HT1080 (cell line): ENCODE measurements around the gene ACSS3. TPM values are rescaled to one million over a fixed set of nuclear protein-coding genes. Genes with fewer than 3 reads are reported as not detected.
A peak's percentile ranks its signal among the peaks of the same experiment; 100 is the strongest.

ENCODE experiments used
- DNase-seq: peaks from one replicate; pipeline ENCODE4 v3.0.0-alpha.2; 2015; ENCODE audit warnings: low read depth
- total RNA-seq: library from RNA; depleted of rRNA; stranded (reverse); fragments of >200 nt; shearing (Covaris generic); gene quantifications from 2 replicates; pipeline ENCODE4 v1.2.3, GENCODE V29; 2014

ACSS3 gene
- total RNA-seq, 1 experiment from 2014 or later, result not detected

DNA sequence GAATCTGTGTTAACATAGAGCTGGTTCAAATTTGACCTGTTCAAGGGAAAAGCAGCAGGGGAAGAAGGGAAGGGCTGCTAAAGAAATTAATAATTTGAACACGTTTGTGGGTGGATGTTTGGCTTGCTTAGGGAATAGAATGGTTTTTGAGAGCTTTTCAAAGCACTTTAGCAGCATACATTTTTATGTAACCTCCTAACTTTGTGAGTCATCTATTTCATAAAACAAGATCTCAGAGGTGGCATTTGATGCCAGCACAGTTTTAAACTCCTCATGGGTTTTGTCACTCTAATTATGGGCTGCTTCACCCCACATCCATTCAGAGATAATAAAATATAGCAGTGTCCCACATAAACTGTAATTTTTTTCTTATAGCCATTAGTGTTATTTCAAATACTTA, 143.8 kb downstream of the ACSS3 start:
- peak; percentile 1 for DNase-seq

DNA sequence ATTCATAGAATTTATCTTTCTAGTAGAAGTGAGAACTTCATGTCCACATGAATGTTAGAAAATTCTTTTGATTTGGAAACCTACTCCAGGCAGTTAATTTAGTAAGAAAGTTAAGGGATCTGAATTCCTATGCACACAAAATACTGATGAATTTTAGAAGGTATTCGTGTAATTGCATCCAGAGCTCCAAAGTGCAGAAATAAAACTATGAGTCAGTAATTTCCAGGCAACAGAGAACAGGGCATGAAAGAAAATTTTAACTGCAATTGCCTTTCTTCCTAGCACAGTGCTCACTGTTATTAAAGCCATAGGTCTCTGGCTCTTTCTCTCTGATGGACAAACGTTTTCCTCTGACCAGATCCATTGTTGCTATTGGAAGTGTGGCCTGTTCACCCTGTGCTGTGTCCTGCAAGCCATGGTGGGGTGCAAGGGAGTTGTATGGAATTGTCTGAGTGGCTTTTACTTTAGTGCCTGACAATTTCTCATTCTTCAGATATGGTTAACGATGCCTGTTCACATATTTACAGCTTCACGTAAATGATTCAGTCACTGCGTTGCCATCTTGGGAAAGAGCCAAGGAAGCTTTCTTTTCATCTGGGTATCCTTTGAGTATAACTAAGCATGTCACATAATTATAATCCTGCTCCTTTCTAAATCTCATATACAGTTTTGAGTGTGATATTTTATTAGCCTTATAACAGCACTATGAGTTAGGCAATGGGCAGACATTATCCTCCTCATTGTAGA, 145.1 kb downstream of the ACSS3 start:
- no peak for DNase-seq

DNA sequence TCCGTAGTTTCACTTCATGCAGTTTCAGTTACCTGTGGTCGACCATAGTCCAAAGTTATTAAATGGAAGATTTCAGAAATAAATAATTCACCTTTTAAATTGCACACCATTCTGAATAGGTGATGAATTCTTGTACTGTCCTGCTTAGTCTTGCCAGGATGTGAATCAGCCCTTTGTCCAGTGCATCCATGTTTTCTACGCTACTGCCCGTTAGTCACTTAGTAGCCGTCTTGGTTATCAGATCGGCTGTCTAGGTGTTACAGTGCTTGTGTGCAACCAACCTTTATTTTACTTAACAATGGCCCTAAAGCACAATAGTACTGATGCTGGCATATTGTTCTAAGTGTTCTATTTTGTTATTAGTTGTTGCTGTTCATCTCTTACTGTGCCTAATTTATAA, 146.7 kb downstream of the ACSS3 start:
- peak; percentile 29 for DNase-seq

DNA sequence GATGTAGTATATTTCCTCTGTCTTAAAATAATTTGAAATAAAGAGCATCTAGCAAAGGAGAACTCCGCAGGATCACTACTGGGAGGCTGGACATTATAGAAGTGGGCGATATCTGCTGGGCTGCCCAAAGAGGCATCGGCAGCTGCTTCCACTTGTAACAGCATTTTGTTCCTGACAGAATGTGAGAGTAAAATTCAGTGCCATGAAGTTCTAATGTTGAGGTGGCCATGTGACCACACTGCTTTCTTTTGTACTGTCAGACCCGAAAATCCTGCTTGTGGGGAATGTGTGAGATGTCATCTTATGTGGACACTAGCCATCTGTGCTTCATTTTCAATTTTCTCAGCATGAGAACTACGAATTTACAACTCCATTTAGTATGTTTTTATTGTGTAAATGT, 151.9 kb downstream of the ACSS3 start:
- no peak for DNase-seq

DNA sequence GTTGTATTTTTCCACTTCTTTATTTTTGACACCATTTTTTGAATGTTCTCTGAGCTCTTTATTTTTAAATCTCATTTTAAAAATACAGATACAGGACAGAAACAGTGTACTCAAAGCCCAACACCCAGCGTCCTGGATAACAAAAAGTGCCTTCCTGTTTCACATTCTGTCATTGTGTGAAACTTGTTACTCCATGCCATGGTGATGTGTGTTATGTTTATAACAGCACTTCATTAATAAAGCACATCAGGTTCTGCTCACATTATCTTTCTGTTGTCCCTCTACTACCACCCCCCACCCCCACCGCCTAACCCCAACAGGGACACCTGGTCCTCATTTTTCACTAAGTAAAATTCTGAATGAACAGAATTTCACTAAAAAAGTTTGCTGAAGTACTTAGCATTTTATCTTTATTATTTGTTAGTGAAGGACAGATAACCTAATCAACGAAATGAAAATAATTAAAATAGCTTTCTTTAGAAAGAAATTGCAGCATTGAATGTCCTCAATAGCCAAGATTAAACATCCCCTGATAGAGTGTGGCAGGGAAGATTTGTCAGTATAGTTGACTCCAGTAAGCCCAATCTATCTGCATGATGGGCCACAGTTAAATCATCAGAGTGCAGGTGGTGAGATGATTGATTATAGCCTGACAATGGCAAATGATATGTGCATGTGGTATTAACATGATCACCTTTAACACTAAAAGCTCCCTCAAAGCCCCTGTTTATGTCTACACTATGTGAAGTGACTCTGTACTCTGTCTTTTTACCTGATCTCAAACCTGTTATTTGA, 153.9 kb downstream of the ACSS3 start:
- no peak for DNase-seq

DNA sequence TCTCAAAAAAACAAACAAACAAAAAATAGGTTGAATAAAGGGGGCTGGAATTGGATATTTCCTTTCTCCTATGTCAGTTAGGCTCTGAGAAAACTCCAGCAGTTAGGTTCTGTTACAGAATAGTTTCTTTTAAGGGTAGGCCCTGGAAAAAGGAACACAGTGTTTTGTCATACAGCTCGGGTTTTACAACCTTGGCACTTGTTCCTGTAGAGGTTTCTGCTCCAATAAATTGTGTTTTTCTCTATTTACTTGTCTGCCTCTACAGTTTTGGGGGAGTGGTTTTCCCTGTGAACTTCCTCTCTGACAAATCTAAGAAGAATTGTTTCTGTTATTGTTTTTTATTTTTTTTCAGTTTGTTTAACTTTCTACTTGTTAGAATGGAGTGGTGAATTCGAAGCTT, 167.6 kb downstream of the ACSS3 start:
- DNase-seq, result no peak

DNA sequence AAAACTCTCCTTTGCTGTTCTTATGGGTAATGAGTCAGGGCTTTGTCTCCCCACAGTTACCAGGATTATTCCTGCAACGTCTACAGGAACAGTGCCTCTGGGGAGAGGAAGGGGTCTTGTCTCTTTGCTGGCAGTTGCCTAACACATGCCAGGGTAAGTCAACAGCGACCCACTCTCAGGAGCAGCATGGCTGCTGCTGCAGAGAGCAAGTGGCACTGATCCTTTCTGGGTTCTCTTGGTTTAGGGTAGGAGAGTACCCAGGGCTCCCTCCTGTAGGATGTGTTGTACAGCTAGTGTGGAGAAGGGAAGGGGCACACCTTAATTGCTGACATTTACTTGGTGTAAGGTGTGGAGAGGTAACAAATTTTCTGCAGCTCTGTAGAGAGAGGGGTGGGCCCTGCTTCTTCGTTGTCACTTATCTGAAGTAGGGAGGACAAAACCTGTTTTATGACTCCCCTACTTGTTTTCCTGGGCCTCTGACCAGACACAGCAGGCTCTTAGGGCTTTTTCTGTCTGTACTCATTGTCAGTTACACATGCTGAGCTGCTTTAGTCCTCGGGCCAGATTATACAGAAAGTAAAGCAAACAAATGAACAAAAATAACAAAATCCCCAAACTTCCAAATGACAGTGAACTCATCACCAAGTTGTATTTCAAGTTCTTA, 168.2 kb downstream of the ACSS3 start:
- peak; percentile 6 for DNase-seq

DNA sequence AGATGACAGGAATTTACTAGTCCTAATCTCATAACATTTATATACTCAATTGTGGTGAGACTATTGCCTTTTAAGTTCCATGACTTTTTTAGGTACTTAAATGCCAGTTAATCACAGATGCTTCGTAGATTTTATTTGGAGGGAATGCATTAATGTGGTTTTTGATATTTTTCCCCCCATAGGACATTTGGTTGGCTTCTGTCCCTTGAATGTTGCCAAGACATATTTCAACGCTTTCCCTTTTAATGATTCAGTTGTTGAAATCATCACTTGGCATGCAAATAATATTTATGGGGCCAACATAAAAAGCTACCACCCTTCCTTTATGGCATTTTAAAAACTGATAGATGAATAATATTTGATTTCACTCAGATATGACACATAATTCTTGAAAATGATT, 172.1 kb downstream of the ACSS3 start:
- DNase-seq, result no peak

DNA sequence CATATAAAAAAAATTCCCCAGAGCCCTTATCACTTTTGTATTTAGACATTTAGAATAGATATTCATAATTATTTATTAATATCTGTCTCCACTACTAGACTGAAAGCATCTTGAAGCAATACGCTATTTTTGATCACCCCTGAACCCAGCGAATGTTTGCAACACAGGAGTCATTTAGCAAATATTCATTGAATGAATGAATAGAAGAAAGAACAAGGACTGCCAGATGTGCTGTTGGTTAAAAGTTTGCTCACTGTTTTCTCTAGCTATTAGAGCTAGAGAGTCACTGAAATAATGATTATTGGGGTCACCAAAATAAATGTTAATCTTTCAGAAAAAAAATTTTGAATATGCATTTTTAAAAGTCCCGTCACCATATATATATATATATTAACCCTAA, 174.3 kb downstream of the ACSS3 start:
- no peak for DNase-seq

DNA sequence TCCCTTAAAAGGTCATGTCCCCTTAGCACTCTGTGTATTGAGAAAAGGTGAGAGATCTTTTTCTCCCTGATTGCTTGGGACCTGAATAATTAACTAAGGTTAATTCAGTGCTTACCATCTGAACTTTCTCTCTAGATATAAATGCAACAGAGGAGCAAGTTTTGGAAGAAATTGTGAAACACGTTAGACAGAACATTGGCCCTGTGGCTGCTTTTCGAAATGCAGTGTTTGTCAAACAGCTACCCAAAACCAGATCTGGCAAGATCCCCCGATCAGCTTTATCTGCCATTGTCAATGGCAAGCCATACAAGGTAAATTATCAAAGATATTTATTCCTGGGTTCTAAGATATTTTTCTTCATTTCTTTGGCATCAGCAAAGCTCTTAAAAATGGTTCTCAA, 175.5 kb downstream of the ACSS3 start:
- DNase-seq, result no peak

DNA sequence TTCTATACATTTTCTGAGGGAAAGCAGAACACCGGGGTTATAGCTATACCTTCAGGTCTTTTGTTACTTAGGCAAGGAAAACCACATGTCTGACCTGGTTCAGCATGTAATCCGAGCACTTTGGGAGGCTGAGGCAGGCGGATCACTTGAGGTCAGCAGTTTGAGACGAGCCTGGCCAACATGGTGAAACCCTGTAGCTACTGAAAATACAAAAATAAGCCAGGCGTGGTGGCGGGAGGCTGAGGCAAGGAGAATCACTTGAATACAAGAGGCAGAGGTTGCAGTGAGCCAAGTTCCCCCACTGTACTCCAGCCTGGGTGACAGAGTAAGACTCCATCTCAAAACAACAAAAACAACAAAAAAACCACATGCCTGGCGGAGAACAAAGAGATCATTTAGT, 177.6 kb downstream of the ACSS3 start:
- no peak for DNase-seq

DNA sequence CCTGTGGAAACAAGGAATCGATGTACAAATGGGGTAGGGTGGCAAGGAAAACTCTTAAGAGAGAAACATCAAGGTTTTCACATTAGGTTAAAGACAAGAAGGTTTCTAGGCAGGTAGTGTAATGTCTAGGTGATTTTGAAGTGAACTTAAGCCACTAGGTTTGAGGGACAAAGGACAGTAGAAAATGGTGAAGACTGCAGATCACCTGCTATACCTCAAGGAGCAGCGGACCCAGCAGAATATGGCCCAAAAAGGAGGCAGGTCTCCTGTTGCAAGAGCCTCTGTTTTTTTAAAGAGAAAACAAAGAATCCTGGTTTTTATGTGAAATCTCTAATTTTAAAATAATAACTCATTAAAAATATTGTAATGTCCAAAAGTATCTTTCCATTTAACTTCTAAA, 178.1 kb downstream of the ACSS3 start:
- DNase-seq, result no peak

DNA sequence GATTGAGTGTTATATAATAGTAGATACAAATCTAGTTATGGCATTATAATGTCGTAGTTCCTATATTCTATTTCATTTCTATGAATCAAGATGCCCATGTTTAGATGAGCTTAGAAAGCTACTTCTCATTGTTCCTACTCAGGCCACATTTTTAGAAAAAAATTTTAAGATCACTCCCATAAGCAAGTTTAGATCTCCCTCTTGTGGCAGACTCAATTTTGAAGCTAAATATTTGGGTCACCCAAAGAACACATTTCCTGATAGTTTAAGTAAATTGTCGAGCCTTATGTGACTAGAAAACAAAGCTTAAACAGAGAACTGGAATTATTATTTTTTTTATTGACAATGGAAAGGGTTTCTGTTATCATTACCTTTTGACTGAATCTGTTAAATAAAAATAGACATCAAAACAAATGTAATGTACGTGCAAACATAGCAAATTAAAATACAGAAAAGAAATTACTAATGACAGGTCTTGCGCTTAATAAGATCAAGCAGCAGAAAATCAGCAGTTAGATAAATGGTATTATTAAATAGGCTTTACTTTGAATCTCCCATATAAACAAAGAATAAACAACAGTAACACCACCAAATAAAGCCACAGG, 180.2 kb downstream of the ACSS3 start:
- DNase-seq, result peak; percentile 69

DNA sequence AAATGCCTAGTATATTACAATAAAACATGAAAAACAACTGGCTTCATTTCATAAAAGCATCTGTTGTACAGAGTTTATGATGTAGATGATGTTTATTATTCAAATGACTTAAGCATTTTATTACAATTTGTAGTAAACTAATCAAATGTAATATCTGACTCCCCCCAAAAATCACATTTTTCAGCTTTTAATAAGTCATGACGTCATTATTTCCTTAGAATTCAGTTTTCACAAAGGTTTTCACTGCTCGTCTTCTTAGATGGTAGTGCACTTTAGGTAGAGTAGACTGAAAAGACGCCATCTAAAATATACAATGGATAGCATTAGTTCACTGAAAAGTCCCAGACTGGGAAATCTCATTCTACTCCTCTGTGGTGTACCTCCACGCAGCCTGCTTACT, 181.5 kb downstream of the ACSS3 start:
- no peak for DNase-seq

DNA sequence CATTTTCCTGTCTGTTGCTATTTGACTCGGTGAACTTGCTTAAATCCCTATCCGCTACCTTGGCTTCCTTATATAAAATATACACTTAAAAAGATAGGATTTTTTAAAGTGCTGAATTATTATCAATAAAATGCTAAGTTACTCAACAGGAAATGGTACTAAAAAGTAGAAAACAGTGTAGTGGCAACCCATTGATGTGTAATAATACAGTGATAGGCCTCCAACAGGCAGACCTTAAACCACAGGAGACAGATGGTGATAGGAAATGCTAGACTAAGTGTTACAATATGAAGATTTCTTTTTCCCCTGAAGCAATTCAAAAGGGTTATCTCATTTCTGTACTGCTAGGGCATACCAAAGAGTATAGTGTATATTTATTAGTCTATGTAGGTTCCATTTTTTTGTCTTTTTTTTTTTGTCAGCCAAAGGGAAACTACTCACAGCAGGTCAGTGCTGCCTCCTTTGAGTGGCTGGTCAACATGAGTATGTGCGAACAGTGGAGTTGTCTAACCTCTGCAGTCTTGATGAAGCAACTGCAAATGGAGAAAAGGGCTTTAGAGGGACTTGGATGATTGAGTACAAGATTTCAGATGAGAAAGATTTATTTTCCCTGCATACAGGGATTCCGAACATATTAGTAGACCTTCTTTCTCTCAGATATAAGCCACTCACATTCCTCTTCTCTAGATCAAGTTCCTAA, 183.8 kb downstream of the ACSS3 start:
- DNase-seq, result no peak

DNA sequence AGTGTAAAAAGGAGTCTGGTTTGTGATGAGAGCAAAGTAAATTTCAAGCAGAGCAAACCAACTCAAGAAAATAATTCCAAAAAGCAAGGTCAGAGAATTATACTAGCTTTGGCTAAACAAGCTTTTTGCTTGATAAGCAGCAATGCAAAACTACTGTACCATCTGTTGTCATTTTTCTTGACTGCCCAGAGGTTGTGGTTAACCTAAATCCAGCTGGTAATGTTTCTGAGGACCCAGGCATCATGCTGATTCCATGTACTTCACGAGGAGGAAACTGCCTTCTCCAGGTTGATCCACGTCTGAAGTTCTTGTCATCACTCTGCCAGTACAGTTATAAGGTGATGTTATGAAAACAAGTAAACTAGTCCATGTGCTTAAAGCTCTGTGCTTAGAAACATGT, 185.2 kb downstream of the ACSS3 start:
- DNase-seq, result no peak

DNA sequence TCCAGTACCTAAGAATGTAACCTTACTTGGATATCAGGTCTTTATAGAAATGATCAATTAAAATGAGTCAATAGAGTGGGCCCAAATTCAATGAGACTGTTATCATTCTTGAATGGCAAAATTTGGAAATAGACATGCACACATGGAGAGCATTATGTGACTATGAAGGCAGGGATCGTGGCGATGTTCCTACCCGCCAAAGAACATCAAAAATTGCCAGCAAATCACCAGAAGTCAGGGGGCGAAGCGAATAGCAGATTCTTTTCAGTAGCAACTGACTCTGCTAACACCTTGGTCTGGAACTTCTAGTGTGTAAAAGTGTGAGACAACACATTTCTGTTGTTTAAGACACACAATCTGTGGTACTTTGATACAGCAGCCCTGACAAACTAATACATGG, 192.5 kb downstream of the ACSS3 start:
- no peak for DNase-seq

DNA sequence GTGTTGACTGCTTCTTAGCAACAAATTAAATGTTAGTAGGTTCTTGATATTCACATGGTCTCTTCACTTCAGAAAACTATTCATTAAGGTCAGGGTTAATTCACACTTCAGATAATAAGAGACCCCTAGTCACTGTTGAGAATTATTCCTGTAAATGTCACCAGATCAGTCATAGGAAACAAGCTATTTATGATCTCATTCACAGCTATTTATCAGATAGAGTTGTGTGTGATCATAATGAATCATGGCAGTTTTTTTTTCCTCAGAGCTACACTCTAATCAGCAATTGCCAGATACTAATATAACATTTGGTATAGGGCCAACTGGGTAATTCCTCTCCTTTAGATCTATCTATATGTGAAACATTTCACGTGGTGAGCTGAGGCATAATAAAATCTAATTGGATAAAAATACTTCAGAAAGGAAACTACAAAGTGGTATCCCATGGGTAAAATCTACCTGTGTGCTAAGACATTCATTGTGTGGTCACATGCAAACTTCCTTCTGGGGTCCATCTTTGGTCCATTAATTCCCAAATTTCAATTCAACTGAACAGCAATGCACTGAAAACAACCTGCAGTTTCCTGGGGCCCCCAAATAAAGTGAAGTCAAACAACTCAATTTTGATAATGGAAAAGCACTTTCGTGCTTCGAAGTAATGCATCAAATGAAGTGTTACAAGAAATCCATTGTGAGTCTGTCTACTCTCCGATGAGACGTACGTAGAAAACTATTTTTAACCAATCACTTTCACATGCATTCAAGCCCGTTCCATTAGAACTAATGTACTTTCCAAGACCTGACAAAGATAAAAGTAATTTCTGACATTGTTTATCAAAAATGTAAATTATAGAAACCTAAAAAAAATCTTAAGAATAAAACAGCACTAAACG, 197.0 kb downstream of the ACSS3 start:
- DNase-seq, result peak; percentile 17

DNA sequence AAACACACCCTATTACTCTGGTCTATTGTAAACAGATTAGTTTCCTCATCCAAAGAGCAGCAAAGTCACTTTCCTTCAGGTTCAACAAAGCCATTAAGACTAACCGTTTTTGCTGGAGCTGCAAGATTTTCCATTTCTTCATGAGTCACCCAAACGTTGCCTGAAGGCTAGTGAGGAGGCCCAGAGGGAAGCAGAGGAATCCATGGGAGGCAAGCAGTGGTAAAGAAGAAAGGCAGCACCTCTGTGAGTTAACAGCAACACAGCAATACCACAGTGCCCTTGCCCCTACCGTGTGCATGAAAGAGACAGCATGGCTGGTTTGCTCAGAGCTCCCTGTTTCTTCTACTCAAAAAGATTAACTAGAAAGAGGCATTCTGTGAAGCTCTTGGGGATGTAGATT, 206.3 kb downstream of the ACSS3 start:
- peak; percentile 59 for DNase-seq

DNA sequence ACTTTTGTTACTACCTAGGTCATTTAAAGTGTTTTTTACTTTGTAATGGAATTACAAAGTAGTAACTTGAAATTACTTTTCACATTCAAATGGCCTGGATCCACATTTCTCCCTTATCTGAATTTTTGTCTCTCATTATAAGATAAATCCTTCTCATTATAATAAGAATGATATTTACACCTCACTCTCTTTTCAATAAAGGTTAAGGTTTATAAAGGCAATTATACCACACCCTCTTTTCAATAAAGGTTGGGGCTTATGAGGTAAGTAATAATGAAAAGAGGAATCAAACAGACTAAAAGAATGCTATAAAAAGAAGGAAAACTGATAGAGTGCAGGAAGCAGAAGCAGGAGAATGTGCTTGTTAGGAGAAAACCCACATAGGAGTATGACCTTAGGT, 210.8 kb downstream of the ACSS3 start:
- DNase-seq, result no peak
